OCI-M1 (cell line): ENCODE data around the gene ZC3H12C.
A peak's percentile ranks its signal among the peaks of the same experiment; 100 is the strongest.

Experiments
- DNase-seq: peaks from one replicate; lab custom pipeline; 2025; lab: John Stamatoyannopoulos, UW

The ZC3H12C gene

GRCh38 chr11:110098645-110099044, 5.5 kb downstream of the ZC3H12C start:
- peak; percentile 82 for DNase-seq

- DNase-seq, result no peak
These were observed 7.5 kb downstream of the ZC3H12C start for GRCh38 chr11:110100476-110101240.

DNA sequence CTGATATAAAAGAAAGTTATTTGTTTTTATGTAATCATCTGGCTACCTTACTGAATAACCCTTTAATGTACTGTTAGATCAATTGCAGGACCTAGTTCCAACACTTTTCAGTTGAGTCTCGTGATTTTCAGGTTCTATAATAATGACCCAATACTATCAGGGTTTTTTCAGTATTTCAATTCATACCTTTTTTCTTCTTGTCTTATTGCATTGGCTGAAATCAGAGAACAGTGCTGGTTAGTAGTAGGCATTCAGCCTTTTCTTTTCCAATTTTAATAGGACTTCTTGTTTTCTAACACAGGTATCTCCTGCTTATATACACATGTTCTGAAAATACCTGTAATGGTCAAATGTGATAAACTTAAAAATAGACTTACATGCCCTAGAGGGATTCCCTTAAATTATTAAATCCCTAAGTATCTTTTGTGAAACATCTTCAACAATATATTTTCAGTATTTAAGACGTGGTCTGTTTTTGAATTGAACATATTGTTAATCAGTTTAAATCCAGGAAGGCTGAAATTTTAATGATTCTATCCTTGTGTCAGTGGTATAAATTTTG, 13.6 kb downstream of the ZC3H12C start:
- no peak for DNase-seq

- DNase-seq, result no peak
These were observed 17.7 kb downstream of the ZC3H12C start for GRCh38 chr11:110110854-110111253.

GRCh38 chr11:110112457-110112856, 19.3 kb downstream of the ZC3H12C start:
- DNase-seq, result peak; percentile 84

GRCh38 chr11:110113505-110113904, 20.3 kb downstream of the ZC3H12C start:
- peak; percentile 60 for DNase-seq

DNA sequence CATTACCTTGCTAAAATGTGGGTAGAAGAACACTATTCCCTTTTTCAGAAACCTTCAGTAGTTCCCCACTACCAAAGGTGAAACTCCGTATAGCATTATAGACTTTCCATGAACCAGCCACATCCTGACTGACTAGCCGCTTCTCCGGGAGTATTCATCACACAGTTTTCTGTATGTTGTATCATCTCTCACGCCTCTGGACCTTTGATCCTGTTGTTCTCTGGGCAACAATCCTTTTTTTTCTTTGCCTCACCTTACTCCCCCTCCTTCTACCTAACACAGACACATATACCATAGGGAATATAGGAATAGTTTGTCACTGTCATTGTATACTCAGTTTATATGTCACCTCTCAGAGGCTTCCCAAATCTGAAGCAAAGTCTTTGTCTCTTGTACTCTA, 20.8 kb downstream of the ZC3H12C start:
- no peak for DNase-seq

DNA sequence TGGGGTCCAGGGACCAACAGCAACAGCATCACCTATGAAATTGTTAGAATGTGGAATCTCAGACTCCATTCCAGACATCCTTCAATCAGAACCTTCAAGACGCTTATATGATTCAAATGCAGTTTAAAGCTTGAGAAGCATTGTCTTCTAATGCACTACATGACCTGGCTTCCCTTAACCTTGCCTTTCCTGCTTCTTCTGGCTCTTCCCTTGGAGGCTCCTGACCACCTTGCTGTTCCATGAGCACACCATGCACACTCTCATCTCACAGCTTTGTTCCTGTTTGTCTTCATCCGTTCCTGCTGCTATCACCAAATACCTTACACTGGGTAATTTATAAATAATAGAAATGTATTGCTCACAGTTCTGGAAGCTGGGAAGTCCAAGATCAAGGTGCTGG, 26.1 kb downstream of the ZC3H12C start:
- no peak for DNase-seq

- peak; percentile 56 for DNase-seq
These were observed 28.0 kb downstream of the ZC3H12C start for GRCh38 chr11:110121204-110121603.

DNA sequence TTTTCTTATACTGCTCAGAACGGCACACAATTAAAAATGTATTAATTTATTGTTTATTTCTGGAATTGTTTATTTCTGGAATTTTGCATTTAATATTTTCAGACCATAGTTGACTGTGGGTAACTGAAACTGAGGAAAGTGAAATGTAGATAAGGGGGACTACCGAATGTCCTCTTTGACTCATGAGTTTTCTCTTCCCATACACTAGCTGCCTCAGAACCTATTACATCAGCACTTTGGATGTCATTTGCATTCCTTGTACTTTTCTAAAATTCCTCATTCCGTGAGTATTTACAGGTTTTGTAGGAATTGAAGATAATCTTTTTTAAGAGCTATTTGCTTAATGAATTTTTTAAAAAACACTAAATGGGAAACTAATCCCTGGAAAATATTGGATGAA, 29.8 kb downstream of the ZC3H12C start:
- peak; percentile 74 for DNase-seq

- DNase-seq, result no peak
These were observed 31.4 kb downstream of the ZC3H12C start for GRCh38 chr11:110124605-110125004.

- peak; percentile 61 for DNase-seq
These were observed 32.4 kb downstream of the ZC3H12C start for GRCh38 chr11:110125632-110126031.

DNA sequence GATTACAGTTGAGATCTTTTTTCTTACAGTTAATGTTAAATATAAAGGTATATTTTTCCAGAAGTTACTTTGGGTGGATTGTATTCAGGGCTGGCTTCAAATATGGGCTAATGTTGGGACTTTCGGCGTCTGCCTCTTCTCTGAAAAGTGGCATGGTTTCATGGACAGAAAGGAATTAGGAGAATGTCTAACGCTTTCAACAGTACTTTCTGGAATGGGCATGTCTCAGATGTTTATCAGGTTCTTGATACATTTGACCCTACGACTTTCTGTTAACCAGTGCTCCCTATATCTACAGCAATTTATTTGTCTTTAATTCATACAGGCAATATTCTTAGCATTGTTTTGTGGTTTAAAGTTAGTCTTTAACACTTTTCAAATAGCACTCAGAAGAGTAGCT, 33.7 kb downstream of the ZC3H12C start:
- no peak for DNase-seq

GRCh38 chr11:110128161-110128560, 35.0 kb downstream of the ZC3H12C start:
- DNase-seq, result peak; percentile 68

GRCh38 chr11:110130642-110131238, 37.5 kb downstream of the ZC3H12C start:
- no peak for DNase-seq

GRCh38 chr11:110131386-110132123, 38.4 kb downstream of the ZC3H12C start:
- no peak for DNase-seq

DNA sequence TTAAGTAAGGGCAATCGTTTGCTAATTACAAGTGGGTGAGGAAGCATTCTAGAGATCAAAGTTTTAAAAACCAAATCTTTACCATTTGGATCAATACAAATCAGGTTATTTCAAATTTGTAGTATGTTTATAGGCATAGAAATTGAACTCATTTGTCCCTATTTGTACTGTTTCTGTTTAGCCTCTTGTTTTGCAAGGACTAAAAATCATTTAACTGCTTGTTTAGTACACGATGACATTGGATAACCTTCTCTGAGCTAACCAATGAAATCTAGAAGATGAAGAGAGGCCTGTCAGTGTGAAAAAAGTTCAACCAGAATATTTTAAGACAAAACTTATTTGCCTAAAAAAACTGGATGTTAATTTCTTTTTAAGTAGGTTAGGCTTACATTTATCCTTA, 40.0 kb downstream of the ZC3H12C start:
- no peak for DNase-seq

- DNase-seq, result no peak
These were observed 40.9 kb downstream of the ZC3H12C start for GRCh38 chr11:110134110-110134509.

DNA sequence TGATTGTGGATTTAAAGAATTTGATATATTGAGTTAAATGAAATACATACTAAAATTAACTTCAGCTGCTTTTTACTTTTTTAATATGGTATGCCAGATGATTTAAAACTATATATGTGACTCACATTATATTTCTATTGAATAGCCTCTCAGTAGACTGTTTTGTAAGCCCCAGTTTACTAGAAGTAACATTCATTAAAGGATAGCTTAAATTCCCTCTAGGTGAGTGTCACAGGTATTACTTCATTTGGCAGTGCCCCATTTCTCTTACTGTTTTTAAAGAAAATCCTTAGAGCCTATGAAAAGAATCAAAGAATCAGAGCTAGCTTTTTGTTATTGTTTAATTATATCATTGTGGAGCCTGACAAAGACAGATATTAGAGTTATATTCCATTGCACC, 48.6 kb downstream of the ZC3H12C start:
- DNase-seq, result no peak

- DNase-seq, result peak; percentile 86
These were observed 54.9 kb downstream of the ZC3H12C start for GRCh38 chr11:110147962-110148709.

DNA sequence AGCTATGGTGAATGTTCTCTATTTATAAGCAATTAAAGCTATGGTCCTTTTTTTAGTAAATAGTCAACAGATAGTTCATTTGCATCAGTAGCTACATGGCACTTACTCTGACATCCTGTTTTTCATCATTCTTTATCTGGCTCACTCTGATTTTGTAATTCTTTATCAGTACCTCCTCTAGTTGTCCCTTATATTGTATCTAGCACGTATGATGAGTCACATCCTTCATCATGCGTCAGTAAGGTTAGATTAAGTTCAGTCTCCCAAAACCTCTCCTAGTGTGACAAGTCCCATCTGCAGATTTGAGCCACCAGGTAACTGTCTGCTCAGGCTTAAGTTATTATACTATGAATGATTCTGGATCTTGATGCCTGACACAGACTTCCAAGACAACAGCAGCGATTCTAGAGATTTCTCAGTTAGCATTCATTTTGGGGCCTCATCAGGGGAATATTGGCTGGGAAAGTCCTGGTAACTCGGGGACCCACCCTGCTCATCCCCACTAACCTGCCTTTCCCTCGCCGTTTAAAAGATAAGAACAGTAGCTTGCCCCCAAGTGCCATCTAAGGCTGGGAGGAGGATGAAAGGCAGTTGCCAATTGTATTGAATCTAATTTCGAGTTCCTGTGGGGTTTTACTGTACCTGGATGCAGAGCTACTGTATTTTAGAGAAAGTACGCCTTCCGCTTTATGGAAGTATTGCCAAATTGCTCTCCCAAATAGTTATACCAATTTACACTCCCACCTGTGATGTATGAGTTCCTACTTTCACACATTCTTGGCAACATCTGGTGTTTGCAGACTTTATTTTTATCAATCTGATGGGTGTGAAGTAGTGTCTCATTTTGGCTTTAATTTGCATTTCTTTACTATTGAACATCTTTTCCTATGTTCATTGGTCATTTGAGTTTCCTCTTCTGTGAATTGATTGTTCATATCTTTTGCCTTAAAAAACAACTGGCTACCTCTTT, 55.9 kb downstream of the ZC3H12C start:
- DNase-seq, result peak; percentile 85
